Measurements from ENCODE around the gene SPAG9.

SPAG9 gene, protein sequence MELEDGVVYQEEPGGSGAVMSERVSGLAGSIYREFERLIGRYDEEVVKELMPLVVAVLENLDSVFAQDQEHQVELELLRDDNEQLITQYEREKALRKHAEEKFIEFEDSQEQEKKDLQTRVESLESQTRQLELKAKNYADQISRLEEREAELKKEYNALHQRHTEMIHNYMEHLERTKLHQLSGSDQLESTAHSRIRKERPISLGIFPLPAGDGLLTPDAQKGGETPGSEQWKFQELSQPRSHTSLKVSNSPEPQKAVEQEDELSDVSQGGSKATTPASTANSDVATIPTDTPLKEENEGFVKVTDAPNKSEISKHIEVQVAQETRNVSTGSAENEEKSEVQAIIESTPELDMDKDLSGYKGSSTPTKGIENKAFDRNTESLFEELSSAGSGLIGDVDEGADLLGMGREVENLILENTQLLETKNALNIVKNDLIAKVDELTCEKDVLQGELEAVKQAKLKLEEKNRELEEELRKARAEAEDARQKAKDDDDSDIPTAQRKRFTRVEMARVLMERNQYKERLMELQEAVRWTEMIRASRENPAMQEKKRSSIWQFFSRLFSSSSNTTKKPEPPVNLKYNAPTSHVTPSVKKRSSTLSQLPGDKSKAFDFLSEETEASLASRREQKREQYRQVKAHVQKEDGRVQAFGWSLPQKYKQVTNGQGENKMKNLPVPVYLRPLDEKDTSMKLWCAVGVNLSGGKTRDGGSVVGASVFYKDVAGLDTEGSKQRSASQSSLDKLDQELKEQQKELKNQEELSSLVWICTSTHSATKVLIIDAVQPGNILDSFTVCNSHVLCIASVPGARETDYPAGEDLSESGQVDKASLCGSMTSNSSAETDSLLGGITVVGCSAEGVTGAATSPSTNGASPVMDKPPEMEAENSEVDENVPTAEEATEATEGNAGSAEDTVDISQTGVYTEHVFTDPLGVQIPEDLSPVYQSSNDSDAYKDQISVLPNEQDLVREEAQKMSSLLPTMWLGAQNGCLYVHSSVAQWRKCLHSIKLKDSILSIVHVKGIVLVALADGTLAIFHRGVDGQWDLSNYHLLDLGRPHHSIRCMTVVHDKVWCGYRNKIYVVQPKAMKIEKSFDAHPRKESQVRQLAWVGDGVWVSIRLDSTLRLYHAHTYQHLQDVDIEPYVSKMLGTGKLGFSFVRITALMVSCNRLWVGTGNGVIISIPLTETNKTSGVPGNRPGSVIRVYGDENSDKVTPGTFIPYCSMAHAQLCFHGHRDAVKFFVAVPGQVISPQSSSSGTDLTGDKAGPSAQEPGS (N-terminal part only)

DNA sequence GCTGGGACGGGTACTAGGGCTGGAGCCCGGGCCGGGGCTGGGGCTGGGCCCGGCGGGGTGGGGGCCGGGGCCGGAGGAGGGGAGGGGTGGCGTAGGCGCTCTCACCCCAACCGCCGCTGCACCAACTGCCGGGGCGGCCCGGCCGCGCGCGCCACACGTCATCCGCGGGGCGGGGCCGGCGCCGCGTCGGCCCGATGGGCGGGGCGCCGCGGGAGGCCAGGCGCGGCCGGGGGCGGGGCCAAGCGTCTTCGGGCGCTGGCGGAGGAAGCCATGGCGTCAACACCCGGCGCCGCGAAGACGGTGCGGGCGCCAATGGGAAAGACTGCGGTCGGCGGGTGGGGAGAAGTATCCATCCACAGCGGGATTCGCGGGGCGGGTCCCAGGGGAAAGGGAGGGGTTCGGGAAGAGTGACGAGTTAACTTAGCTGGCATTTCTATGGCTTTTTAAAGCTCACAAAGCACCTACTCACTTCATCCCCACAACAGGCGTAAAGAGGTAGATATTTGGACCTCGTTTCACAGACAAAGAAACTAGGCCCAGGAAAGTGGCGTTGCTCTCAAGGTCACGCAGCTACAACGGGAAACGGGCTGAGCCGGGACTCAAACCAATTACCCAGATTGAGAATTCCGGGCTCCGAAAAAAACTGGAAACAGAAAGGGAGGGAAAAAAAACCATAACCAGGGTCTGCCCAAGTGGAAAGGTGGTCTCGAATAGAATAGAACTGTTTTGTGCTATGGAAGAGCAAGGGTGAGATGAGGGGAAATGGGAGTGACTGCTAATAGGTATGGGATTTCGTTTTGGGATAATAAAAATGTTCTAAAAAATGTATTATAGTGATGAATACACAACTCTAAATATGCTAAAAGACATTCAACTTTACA, at the start of gene SPAG9:
SPAG9 (minus strand) TSS at position 130 of the 881 bp plus-strand sequence. CDS start 212 bp downstream, outside the sequence.
- DNase-seq (ENCODE audit: low spot score): peak; percentile 94

DNA sequence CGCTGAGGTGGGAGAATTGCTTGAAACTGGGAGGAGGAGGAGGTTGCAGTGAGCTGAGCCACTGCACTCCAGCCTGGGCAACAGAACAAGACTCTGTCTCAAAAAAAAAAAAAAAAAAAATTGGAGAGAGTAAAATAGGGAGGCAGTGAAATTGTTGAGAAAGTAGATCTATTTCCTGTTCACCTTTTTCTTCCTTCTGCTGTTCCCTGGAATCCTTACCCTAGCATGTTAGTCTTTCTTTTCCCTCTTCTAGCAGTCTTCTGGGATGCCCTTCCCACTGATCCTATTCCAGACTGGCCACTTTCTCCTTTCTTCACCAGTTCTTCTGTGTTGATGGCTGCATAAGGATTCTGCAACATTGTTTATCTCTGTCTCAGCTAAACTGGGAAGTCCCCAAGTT, 48.7 kb upstream of the SPAG9 start:
- no peak for DNase-seq (ENCODE audit: low spot score)

DNA sequence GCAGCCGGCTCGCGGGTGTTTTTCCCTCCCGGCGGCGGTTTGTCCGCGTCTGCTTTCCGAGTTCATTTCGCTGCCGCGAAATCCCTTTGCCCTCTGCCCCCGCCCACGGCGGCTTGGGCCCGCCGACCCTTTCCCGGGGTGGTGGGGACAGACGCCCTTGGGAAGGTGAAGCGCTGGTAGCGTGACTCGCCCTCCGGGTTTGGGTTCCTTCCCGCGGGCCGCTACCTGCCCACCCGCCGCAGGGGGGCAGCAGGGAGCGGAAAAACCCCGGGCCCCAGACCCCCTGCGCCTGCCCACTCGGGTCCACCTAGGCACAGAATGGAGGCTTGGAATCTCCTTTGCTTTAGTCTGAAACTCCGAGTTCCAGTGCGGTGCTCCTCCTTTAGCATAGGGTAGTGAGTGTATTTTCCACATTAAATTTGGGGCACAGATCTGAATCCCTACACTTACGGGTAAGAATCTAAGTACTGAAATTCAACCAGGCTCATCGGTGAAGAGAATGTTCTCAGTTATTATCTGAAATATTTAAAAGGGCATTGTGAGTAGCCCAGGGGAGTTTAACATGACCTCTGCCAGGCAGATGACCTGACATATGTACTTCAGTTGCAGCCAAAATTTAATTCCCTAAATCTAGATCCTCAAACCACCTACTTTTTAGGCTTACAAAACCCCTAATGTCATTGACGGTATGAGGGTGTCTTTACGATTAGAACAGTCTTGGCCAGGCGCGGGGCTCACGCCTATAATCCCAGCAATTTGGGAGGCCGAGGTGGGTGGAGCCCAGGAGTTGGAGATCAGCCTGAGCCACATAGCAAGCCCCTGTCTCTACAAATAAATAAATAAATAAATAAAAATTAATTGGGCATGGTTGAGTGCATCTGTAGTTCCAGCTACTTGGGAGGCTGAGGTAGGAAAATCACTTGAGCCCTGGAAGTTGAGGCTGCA, 46.6 kb upstream of the SPAG9 start:
- DNase-seq (ENCODE audit: low spot score): peak; percentile 82

DNA sequence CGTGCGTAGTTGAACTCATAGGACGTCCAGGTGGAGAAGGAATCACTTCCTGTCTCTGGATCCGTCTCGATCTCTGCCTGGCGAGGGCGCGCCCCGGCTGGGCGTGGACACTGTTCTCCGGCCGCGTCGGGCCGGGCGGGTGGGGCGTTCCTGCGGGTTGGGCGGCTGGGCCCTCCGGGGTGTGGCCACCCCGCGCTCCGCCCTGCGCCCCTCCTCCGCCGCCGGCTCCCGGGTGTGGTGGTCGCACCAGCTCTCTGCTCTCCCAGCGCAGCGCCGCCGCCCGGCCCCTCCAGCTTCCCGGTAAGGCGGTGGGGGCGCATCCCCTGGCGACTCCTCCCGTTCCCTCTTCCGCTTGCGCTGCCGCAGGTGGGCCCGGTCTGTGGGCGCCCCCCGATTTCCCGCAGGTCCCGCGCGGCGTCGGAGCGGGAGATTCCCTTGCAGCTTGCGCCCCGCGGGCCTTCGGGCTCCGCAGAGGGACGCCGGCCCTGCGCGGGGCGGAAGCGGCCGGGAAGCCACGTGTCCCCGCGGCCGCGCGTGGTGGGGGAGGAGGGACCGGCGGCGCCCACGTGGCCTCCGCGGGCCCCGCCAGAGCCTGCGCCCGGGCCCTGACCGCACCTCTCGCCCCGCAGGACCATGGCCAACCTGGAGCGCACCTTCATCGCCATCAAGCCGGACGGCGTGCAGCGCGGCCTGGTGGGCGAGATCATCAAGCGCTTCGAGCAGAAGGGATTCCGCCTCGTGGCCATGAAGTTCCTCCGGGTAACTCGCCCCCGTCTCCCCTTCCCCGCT, 45.7 kb upstream of the SPAG9 start, which contains the start of gene NME2:
NME2 (plus strand) TSS at position 214 of the 789 bp plus-strand sequence; CDS start at position 634, 420 bp downstream.
- peak; percentile 83 for DNase-seq (ENCODE audit: low spot score)

DNA sequence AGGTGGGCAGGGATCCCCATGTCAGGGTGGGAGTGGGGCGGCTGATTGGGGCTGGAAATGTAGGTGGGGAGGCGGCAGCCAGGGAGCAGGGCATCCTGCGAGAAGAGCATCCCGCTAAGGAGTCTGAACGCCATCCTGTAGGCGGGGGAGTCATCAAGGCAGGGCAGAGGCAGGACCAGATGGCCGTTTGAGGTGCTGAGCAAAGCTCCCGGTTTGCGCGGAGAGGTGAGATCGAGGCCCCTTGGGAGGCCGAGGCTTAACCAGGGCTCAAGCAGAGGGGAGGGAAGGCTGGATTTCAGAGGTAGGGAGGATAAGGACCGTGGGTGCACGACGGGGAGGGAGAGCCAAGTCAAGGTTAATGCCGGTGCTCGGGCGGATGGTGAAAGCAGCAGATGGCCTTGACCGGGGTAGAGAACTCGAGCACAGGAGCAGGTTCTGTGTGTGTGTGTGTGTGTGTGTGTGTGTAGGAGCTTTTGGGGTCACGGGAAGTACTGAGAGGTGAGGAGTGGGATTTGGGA, 45.1 kb upstream of the SPAG9 start:
- DNase-seq (ENCODE audit: low spot score): peak; percentile 77

DNA sequence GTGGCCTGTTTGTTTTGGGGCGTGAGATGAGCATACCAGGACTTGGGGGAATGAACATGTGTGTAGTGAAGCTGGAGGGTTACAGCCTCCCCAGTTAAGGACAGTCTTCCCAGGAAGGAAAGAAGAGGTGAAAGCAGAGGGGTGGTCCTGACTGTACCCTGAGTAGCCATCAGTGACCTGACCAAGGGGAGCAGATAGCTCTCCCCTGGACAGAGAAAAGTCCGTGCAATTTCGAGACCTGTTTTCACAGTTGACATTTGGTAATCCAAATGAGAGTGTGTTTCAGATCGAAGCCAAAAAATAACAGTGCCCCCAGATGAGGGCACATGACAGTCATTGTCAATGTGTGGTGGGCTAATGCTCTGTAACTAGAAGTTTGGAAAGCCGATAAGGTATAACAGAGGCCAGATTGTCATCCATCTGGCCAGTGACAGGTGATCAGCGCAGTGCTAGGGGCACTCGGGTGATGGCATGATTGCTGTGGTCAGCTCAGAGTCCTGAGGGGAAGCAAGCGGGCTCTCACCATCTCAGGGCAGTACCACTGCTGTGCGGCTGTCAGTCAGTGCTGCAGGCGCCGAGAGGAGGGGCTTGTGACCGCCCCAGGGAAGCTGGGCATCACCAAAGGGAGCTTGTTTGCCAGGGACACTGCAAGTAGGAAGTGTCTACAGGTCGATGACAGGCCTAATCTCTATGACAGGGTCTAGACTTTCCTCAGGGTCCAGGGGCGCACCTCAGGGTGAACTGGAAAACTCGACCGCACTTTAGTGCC, 44.4 kb upstream of the SPAG9 start:
- no peak for DNase-seq (ENCODE audit: low spot score)

DNA sequence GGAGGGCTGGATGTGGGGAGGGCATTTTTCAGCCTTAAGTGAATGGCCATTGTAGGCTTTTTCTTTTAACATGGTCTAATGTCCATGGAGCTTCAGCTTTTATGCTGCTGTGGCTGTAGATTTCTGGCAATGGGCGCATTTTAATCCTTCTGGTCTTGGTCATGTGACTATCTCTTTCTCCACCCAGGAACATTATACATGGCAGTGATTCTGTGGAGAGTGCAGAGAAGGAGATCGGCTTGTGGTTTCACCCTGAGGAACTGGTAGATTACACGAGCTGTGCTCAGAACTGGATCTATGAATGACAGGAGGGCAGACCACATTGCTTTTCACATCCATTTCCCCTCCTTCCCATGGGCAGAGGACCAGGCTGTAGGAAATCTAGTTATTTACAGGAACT, 40.9 kb upstream of the SPAG9 start:
- no peak for DNase-seq (ENCODE audit: low spot score)

DNA sequence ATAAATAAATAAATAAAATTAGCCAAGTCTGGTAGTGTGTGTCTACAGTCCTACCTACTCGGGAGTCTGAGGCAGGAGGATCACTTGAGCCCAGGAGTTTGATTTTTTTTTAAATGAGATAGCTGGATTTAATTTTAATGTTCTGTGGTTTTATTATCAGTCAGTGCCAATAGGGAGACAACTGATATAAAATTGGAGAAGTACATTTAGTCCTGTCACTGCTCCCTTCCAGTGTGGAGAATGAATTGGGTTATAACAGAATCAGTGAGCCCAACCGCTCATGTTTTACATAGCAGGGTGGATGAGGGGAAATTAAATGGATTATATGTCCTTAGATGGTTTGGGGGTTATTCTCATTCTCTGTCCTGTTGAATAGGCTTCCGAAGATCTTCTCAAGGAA, 38.9 kb upstream of the SPAG9 start:
- no peak for DNase-seq (ENCODE audit: low spot score)

DNA sequence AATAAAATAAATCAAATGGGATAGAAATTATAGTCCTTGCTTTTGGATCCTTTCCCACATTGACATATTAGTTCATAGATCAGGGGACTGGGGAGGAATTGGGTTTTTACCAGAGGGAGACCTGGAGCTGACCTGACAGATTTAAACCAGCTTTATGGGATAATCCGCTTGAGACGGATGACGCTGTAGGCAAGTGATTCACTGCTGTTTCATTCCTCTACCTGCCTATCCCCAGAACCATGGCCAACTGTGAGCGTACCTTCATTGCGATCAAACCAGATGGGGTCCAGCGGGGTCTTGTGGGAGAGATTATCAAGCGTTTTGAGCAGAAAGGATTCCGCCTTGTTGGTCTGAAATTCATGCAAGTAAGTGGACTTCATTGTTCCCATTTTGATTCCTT, 34.7 kb upstream of the SPAG9 start:
- no peak for DNase-seq (ENCODE audit: low spot score)

DNA sequence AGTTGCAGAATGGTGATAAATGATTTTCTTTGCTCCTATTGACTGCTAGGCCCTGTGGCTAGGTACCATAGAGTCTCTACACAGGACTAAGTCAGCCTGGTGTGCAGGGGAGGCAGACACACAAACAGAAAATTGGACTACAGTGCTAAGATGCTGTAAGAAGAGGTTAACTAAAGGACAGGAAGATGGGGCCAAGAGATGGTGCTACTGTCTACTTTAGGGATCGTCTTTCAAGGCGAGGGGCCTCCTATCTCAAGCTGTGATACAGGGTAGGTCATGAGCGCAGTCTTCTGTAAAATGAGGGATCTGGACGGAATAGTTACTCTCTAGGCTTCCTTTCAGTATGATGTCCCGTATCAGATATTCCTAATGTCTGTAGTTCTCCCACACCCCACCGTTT, 33.5 kb upstream of the SPAG9 start:
- DNase-seq (ENCODE audit: low spot score): peak; percentile 44

DNA sequence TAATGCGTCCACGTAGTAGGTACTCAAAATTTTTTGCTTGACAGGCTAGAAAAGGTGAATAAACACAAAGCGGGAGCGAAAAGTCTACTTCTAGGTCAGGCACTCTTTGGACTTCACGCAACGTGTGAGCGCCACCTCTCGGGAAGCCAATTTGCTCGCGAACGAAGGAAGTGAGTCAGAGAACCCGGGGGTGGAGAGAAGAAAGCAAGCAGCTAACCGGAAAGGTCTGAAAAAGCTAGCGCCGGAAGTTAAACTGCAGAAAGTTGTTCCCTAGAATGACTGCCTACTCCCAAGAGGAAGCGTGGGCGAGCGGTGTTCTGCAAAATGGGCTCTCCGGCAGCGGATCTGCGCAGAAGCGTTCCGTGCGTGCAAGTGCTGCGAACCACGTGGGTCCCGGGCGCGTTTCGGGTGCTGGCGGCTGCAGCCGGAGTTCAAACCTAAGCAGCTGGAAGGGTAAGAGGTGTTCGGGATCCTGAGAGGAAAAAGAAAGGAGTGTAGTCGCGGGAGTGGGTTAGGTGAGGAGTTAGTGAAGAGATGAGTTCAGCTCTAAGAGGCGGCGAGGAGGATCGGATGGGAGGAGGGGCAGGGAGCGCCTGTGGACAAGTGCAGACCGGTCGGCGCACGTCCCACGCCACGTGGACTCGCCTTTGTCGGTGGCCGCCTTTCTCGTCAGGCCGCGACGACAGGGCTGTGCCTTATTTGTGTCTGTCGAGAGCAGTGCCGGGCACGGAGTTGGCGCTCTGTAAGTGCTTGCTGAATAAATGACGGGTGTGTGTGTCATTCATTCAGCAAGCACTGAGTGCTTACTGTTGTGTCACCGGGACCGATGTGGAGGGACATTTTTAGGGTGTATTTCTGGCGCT, 32.8 kb upstream of the SPAG9 start, which contains the start of gene NME1:
NME1 (plus strand) TSS at position 350 of the 863 bp plus-strand sequence. CDS start 2,096 bp downstream, outside the sequence.
- DNase-seq (ENCODE audit: low spot score): peak; percentile 99

DNA sequence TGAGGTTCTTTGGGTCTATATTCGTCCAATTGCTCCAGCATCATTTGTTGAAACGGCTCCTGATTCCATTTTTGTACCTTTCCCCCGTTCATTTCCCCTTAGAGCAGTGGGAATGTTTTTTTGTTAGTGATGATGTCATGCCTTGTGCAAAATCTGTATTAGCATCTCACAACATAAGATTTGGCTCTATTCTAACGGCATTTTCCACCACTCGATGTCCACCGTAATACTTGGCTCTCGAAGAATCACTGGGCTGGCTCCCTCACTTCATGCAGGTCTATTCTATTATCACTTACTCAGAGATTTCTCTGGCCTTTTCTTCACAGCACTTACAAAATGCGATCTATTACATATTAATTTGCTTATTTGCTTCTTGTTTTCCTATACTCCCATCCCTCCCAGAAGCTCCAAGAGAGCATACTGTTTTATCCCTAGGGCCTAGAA, 32.1 kb upstream of the SPAG9 start:
- DNase-seq (ENCODE audit: low spot score): no peak

DNA sequence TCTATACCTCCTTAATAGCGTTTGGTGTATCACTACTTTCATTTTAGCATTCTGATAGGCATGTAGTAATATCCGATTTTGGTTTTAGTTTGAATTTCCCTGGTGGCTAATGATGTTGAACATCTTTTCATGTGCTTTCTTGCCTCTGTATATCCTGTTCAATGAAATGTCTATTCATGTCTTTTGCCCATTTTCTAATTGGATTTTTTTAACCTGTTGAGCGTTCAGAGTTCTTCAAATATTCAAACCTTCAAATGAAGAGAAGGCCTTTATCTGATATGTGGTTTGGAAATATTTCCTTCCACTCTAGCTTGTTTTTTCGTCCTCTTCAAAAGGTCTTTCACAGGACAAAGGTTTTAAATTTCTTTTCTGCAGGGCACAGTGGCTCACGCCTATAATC, 30.3 kb upstream of the SPAG9 start:
- DNase-seq (ENCODE audit: low spot score): no peak

DNA sequence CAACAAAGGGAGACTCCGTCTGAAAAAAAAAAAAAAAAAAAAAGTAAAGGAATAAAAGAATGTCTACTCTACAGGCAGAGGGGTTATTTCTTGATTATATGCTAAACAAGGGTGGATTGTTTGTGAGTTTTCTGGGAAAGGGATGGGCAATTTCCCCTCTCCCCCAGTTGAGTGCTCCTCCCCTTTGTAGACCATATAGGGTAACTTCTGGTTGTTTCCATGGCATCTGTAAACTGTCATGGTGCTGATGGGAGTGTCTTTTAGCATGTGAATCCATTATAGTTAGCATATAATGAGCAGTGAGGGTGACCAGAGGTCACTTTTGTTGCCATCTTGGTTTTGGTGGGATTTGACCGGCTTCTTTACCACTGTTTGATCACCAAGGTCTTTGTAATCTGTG, 28.5 kb upstream of the SPAG9 start:
- no peak for DNase-seq (ENCODE audit: low spot score)

DNA sequence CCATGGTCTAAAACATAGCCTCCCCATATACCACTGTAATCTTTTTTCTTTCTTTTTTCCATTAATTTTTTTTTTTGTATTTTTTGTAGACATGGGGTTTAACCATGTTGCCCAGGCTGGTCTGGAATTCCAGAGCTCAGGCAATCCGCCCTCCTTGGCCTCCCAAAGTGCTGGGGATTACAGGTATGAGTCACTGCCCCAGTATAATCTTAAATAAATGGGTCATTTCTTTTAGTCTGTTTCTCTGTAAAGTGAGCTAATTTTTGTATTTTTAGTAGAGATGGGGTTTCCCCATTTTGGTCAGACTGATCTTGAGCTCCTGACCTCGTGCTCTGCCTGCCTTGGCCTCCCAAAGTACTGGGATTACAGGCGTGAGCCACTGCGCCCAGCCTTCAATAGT, 27.0 kb upstream of the SPAG9 start:
- no peak for DNase-seq (ENCODE audit: low spot score)

DNA sequence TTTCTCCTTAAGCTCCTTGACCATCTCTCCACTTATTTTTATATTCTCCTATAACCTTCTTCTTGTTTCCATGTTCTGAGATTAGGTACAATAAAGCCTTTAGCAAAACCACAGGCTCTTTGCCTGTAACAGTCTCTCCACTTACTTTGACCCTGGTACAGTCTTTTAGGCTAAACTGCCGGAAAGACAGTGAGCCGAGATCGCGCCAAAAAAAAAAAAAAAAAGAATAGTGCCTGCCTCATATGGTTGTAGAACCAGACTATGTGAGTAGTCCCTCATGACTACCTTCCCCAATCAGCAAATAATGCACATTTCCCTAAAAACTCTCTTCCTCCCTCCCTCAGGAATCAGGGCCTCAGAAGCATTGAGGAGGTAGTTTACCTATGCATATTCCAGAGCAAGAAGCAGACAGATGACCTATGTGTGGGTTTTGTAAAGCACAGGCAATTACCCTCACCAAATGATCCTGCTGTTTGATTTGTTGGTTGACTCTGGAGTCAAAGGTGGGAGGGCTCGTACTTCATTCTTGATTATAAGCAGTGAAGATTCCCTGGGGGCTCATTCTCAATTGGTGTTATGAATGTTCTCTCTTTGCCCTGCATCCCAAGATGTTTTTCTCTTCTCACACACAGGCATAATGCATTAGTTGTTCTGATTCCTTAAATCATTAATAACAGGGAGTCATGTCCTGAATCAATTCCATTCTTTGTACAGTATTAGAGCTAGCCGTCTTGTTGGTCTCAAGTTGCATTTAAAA, 23.8 kb upstream of the SPAG9 start:
- DNase-seq (ENCODE audit: low spot score): no peak
